Measurements from ENCODE around the gene CRY2. TPM values are rescaled to one million over a fixed set of nuclear protein-coding genes. Genes with fewer than 3 reads are reported as not detected.

Gene CRY2
- total RNA-seq, 1 donor from 2014 or later: 4.5 TPM

- DNase-seq (ENCODE audit: low read depth in 2 of 2): no peak
Measured at GRCh38 chr11:45877221-45877620, 29.9 kb downstream of the CRY2 start.

- DNase-seq (ENCODE audit: low read depth in 2 of 2): no peak
Measured at GRCh38 chr11:45877845-45878244, 30.6 kb downstream of the CRY2 start.

- DNase-seq (ENCODE audit: low read depth in 2 of 2): peak in 1 of 2 donors; percentile 23
Measured at GRCh38 chr11:45879803-45880686, 32.8 kb downstream of the CRY2 start.

DNA sequence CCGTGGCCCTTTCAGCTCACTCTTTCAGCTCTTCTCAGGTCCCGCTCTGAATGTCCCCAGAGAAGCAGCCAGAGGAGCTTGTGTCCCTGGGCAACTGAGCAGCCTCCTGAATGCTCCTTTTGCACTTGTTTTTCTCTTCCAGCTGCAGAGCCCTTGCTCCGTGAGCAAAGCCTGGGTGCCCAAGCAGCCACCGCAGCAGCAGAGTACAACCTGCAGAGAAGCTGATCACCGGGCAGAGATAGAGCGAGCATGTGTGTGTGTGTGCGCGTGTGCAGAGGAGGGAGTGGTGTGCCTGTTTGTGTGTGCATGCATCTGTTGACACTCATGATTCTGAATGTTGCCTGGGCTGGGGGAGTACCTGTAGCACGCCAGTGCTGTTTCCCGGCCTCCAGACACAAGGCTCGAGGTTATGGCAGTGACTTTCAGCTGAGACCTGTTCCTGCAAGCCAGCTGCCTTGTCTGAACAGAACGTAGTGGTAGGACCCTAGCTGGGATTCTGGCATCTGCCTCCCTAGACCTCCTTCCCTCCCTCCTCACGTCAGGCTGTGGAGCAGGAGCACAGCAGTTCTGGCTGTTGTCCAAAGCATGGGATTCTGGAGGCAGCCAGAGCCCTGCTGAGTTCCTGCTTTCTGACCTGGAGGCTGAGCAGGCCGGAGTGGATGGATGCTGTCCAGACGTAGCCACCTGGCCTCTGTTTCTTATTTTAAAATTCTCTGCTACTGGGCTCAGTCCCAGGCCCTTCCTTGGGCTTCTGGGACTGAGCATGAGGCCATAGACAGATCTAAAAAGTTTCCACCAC, 33.7 kb downstream of the CRY2 start:
- DNase-seq (ENCODE audit: low read depth in 2 of 2): no peak

DNA sequence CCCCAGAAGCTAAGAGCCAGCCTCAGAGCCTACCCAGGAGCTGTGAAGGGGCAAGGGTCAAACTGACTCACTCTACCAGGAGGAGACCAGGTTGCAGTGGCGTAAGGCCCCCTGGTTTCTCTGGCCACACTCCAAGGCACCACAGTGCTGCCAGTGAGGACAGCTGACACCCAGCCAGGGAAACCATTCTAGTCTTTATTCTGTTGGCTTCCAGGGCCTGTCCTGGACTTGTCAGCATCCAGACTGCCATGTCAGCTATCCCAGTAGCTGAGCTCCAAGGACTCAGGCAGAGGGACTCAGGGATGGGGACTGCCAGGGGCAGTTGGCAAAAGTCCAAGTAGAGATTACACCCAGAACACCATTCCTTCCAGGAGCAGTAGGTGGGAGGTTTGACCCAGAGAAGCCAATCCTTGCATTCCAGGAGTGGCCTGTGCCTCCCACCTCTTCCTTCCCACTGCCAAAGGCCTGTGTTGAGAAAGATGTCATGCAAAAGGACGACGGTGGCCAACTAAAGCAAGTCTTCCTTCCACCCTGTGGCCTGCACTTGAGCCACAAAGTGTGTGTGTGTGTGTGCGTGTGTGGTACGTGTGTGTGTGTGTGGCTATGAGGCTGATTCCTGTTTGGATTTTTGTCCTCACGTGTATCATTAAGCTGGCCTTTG, 34.6 kb downstream of the CRY2 start:
- no peak for DNase-seq (ENCODE audit: low read depth in 2 of 2)

DNA sequence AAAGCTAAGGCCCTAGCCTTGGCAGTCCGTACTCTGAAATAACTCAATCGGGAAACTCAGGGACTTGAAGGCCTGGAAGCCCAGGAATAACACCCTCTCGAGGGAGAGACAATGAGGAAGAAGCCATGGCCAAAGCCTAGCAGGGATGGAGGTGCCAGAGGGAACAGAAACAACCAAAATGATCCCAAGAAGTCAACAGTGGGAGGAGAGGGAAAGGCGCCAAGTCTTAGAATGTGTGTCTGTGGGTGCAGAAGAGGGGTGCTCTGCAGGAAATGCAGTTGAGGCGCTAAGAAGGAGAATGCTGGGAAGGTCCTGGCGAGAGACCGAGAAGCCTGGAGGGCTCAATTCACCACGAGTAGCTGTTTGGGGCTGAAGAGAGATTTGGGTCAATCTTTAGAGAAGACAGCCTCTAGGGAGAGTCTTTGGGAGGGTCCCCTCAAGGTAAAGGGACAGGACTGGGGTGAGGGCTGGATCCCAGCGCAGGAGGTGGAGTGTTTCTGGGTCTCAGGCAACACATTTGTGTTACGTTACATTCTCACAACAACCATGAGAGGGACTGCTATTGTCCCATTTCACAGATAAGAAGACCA, 37.4 kb downstream of the CRY2 start:
- no peak for DNase-seq (ENCODE audit: low read depth in 2 of 2)

- peak in 1 of 2 donors; percentile 45 for DNase-seq (ENCODE audit: low read depth in 2 of 2)
Measured at GRCh38 chr11:45885274-45885920, 38.1 kb downstream of the CRY2 start, which contains the start of gene MAPK8IP1. TSS of gene MAPK8IP1 (plus strand) at chr11:45885651. CDS start at chr11:45885821, 170 bp downstream.

GRCh38 chr11:45885921-45886721, 38.8 kb downstream of the CRY2 start:
- no peak for DNase-seq (ENCODE audit: low read depth in 2 of 2)

GRCh38 chr11:45886816-45887520, 39.7 kb downstream of the CRY2 start:
- no peak for DNase-seq (ENCODE audit: low read depth in 2 of 2)

DNA sequence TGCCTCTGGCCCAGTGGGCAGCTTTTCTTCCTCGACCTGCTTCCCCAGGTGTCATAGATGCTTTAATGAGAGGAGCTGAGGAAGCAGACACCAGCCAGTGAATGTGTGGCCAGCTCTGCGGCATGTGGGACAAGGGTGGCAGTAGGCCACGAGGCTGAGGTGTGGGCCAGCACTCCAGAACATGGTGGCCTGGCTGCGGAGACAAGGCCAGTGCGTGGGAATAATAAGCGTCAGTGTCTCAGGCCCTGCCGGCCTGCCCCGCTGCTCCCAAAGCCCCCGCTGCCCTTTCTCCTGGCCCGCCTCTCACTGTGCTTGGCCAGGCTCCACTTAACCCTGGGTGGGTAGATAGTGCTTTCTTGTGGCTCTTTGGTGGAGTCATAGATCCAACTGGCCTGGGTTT, 40.3 kb downstream of the CRY2 start:
- DNase-seq (ENCODE audit: low read depth in 2 of 2): no peak

DNA sequence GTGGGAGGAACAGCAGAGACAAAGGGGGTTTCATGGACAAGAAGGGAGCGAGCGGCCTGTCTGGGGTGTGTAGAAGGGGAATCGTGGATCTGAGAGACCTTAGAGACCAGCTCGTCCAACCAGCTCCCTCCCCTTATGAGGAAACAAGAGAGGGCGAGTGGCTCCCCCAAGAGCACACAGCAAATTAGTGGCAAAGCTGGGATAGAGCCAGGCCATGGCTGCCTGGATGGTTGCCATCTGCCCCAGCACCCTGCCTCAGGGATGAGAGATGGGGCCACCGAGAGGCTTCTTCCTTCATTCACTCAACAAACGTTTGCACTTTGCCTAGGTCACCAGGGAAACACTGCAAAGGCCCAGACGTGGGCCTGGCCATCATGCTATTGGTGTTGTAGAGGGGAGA, 42.3 kb downstream of the CRY2 start:
- no peak for DNase-seq (ENCODE audit: low read depth in 2 of 2)

GRCh38 chr11:45889966-45890365, 42.7 kb downstream of the CRY2 start:
- no peak for DNase-seq (ENCODE audit: low read depth in 2 of 2)

DNA sequence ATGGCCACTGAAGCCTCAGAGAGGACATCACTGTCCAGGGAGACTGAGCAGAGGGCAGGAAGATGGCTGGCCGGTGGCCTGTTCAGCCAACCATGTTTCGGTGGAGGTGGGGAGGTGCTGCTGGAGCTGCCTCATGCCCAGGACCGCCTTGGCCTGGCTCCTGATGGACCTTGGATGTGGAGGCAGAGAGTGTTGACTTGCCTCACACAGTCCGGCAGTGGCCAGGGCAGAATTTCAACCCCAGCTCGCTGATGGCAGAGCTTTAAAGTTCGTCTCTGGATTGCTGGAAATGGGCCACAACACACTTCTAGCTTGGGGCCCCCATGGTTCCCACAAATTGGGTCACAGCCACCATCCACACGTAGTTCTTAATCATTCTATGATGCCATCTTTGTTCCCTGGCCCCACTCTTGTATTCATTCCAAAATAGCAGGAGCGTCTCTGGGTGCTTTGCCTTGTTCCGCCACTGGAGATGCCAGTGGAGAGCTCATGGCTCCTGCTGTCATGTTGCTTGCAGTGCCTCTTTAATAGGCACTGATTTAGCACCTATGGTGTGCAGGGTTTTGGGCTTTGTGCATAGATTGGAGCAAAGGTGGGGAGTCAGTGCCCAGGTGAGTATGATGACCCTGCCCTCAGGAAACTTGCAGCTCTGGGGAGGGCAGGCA, 43.7 kb downstream of the CRY2 start:
- no peak for DNase-seq (ENCODE audit: low read depth in 2 of 2)

GRCh38 chr11:45892856-45893255, 45.6 kb downstream of the CRY2 start:
- DNase-seq (ENCODE audit: low read depth in 2 of 2): no peak

DNA sequence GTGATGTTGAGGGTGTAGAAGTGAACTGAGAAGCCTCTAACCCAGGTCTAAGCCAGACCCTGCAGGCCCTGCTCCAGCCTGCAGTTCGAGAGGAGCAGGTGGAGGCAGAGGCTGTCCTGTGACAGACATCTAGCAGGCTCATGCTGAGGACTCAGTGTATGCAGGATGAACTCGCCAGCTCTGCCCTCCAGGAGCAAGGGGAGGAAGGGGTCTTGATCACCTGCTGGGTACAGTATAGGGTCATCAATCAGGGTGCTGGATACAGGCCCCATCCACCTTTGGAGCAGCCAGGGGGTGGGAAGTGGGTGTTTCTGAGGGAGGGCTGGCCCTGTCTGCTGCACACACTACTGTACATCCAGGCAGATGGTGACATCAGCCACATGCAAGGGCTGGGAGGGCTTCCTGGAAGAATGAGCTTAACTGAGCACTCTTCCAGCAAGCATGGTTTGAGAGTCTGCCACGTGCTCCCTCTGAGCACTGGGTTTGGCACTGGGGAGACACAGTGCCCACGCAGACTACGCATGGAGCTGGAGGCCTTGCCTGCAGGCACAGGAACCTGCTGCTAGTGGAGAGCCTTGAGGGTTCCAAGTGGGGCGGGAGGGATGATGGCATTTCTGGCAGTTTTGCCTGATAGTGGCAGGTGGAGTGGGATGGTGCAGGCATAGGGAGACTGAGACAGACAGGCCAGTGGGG, 47.4 kb downstream of the CRY2 start:
- no peak for DNase-seq (ENCODE audit: low read depth in 2 of 2)

DNA sequence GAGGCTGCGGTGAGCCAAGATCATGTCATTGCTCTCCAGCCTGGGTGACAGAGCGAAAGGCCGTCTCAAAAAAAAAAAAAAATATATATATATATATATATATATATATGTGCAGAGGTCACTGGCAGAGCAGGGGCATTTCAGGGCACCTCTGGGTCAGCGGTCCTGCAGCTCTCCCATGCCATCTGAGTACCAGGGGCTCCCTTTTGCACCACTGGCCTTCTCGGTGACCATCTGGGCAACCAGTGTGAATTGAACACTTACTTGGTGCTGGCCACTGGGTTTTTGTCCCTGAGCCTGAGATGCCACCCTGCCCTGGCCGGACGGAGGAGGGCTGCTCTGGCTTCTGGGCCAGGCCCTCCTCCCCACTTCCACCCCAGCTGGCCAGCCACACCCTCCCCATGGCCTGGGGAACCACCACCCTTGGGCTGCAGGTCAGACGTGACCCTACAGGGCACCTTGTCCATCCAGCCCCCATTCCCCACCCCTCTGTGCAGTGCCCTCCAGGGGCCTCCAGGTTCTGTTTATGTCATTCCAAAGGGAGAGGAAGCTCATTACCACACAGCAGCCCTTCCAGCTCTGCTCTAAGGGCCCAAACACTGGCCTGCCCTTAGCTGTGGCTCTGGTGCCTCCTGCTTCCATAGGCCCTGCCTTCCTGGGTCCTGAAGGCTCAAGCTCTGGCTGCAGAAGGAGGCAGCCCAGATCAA, 48.4 kb downstream of the CRY2 start:
- no peak for DNase-seq (ENCODE audit: low read depth in 2 of 2)

DNA sequence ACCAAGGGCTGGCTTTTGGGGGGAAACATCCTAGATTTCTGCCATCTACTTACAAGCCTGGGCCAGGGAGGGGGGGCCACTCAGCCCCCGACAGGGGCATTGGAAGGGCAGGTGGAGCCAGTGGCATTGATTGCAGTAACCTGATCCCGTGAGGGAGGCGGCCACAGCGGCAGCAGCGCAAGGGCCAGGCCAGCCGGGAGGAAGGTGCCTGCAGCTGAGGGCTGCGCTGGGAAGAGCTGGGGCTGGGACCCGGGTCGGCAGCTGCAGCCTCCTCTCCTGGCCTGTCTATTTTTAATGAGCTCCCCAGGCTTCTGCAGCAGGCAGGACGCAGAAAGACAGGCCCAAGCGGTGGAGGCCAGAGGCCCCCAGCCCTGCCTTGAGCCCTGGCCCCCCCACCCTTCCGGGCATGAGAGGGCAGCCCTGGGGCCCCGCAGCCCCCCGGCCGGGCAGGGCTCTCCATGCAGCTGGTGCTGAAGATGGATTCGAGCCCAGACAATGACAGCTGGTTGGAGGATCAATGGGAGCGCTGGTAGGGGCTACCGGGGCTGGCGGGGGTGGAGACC, 49.2 kb downstream of the CRY2 start:
- DNase-seq (ENCODE audit: low read depth in 2 of 2): no peak
